HG02981 (cell line): ENCODE results near the gene LYZ.
"Not testable (repeated sequence)": the region's sequence is repeated elsewhere in the genome, so short reads cannot be mapped to it uniquely, and the experiment has no call there.

ENCODE experiments used
- ATAC-seq: cut with Tn5 transposase; IDR thresholded peaks from one replicate; pipeline ENCODE4 v1.9.1; 2021; ENCODE audit warnings: mild to moderate bottlenecking, moderate library complexity; ENCODE audit not compliant: unreplicated experiment

Gene LYZ

GRCh38 chr12:69348162-69348938 lies at the start of gene LYZ:
Gene LYZ, plus strand, starts transcription at chr12:69348381. Its CDS starts 28 bp downstream, at chr12:69348409.
- no peak for ATAC-seq

GRCh38 chr12:69298947-69299346 lies 49.2 kb upstream of the LYZ start:
- ATAC-seq, result no peak

- ATAC-seq, result no peak
Observed at GRCh38 chr12:69304284-69304683, 43.9 kb upstream of the LYZ start.

GRCh38 chr12:69309461-69309860 lies 38.7 kb upstream of the LYZ start:
- ATAC-seq, result no peak

GRCh38 chr12:69313209-69313608 lies 35.0 kb upstream of the LYZ start:
- no peak for ATAC-seq

- ATAC-seq, result not testable (repeated sequence)
Observed at GRCh38 chr12:69316784-69317183, 31.4 kb upstream of the LYZ start.

GRCh38 chr12:69317233-69317632 lies 30.9 kb upstream of the LYZ start:
- not testable (repeated sequence) for ATAC-seq

GRCh38 chr12:69318225-69318624 lies 30.0 kb upstream of the LYZ start:
- ATAC-seq, result no peak

- ATAC-seq, result no peak
Observed at GRCh38 chr12:69321351-69321750, 26.8 kb upstream of the LYZ start.

- ATAC-seq, result peak; percentile 96
Observed at GRCh38 chr12:69324797-69325466, 23.2 kb upstream of the LYZ start.

GRCh38 chr12:69328426-69328825 lies 19.8 kb upstream of the LYZ start:
- no peak for ATAC-seq

- no peak for ATAC-seq
Observed at GRCh38 chr12:69329669-69330428, 18.3 kb upstream of the LYZ start.

GRCh38 chr12:69330475-69331473 lies 17.4 kb upstream of the LYZ start:
- peak; percentile 70 for ATAC-seq

GRCh38 chr12:69331519-69331908 lies 16.7 kb upstream of the LYZ start:
- ATAC-seq, result no peak

- no peak for ATAC-seq
Observed at GRCh38 chr12:69331909-69332684, 16.1 kb upstream of the LYZ start.

- no peak for ATAC-seq
Observed at GRCh38 chr12:69332815-69333358, 15.3 kb upstream of the LYZ start.

GRCh38 chr12:69334158-69334557 lies 14.0 kb upstream of the LYZ start:
- no peak for ATAC-seq

GRCh38 chr12:69337311-69338090 lies 10.7 kb upstream of the LYZ start:
- ATAC-seq, result no peak
